SK-N-SH (cell line): Measurements from ENCODE around the gene SPATA31C1. TPM values are rescaled to one million over a fixed set of nuclear protein-coding genes. Genes with fewer than 3 reads are reported as not detected.

Experiments used
- CTCF ChIA-PET: fragments of 300-600, 350-600 bp; formaldehyde crosslinking; extraction: SDS; loops from one replicate; lab custom pipeline; 2021; lab: Yijun Ruan, JAX
- POLR2A ChIA-PET: fragments of 350-600 bp; sonication (Branson Sonifier 250); formaldehyde crosslinking; extraction: SDS; loops from one replicate; lab custom pipeline; 2020; ENCODE audit warnings: antibody characterized with exemption, inconsistent platforms; lab: Yijun Ruan, JAX
- DNase-seq: peaks from one replicate; pipeline ENCODE4 v3.0.0; 2012
- H2AFZ ChIP-seq: fragments of 200-600 bp; sonication (generic); 2 replicates; pipeline ENCODE4 v1.8.1; 2016; ENCODE audit warnings: antibody characterized with exemption, mild to moderate bottlenecking, low read depth
- H3F3A ChIP-seq: fragments of 200-600 bp; sonication (generic); replicated peaks from 2 replicates; pipeline ENCODE3; 2016; ENCODE audit warnings: antibody characterized with exemption, mild to moderate bottlenecking; ENCODE audit not compliant: insufficient read depth
- H3K27ac ChIP-seq, 2 experiments: fragments of 200-500 bp in 1 of 2; fragments of 200-600 bp in 1 of 2; sonication (Bioruptor generic) in 1 of 2; sonication (generic), shearing (Covaris generic) in 1 of 2; 2 replicates each; pipeline versions ENCODE4 v1.5.1 to v1.6.1; 2014 to 2016; ENCODE audit warnings: low read depth in 2 of 2, inconsistent platforms in 1 of 2, low read length in 1 of 2, mild to moderate bottlenecking in 1 of 2, mixed read lengths in 1 of 2
- H3K27me3 ChIP-seq: fragments of 200-600 bp; sonication (generic), shearing (Covaris generic); 2 replicates; pipeline ENCODE4 v1.6.1; 2016; ENCODE audit warnings: mixed run types; ENCODE audit not compliant: insufficient read depth
- H3K36me3 ChIP-seq, 2 experiments: fragments of 200-500 bp in 1 of 2; fragments of 200-600 bp in 1 of 2; sonication (Bioruptor generic) in 1 of 2; sonication (generic) in 1 of 2; replicated peaks in 1 of 2; 2 replicates each; pipeline versions ENCODE3 to v1.5.1; 2014 to 2016; ENCODE audit warnings: low read length in 1 of 2, mild to moderate bottlenecking in 1 of 2; ENCODE audit not compliant: insufficient read depth in 2 of 2, control insufficient read depth in 1 of 2
- H3K4me1 ChIP-seq, 2 experiments: fragments of 200-500 bp in 1 of 2; fragments of 200-600 bp in 1 of 2; sonication (Bioruptor generic) in 1 of 2; sonication (generic), shearing (Covaris generic) in 1 of 2; 2 replicates each; pipeline versions ENCODE4 v1.5.1 to v1.6.1; 2014 to 2016; ENCODE audit warnings: low read depth in 1 of 2, low read length in 1 of 2, mixed run types in 1 of 2; ENCODE audit not compliant: insufficient read depth in 2 of 2, control insufficient read depth in 1 of 2
- H3K4me2 ChIP-seq: fragments of 200-600 bp; sonication (generic), shearing (Covaris generic); 2 replicates; pipeline ENCODE4 v1.6.1; 2017; ENCODE audit warnings: mixed run types
- H3K4me3 ChIP-seq, 2 experiments: fragments of 200-500 bp in 1 of 2; fragments of 200-600 bp in 1 of 2; sonication (Bioruptor generic) in 1 of 2; sonication (generic), shearing (Covaris generic) in 1 of 2; 2 replicates each; pipeline versions ENCODE4 v1.5.1 to v1.8.1; 2014 to 2016; ENCODE audit warnings: low read depth in 2 of 2, inconsistent platforms in 1 of 2, low read length in 1 of 2, mild to moderate bottlenecking in 1 of 2, mixed read lengths in 1 of 2, moderate library complexity in 1 of 2
- H3K79me2 ChIP-seq: fragments of 200-600 bp; sonication (generic); 2 replicates; pipeline ENCODE4 v1.8.1; 2017; ENCODE audit warnings: mild to moderate bottlenecking; ENCODE audit not compliant: insufficient read depth
- H3K9ac ChIP-seq: fragments of 200-600 bp; sonication (generic); 2 replicates; pipeline ENCODE4 v1.6.1; 2017; ENCODE audit warnings: mixed run types
- H3K9me2 ChIP-seq: fragments of 200-600 bp; sonication (generic); 2 replicates; pipeline ENCODE4 v1.6.1; 2017; ENCODE audit warnings: mixed run types
- H3K9me3 ChIP-seq: fragments of 200-600 bp; sonication (generic); 2 replicates; pipeline ENCODE4 v1.6.1; 2017; ENCODE audit warnings: mixed run types, mild to moderate bottlenecking, moderate library complexity
- H4K20me1 ChIP-seq: fragments of 200-600 bp; sonication (generic); 2 replicates; pipeline ENCODE4 v1.6.1; 2017; ENCODE audit warnings: mild to moderate bottlenecking, mixed run types; ENCODE audit not compliant: insufficient read depth
- CTCF ChIP-seq: fragments of 200-600 bp; sonication (generic); IDR thresholded peaks from 2 replicates; pipeline ENCODE4 v1.6.1; 2017; ENCODE audit warnings: antibody characterized with exemption, mild to moderate bottlenecking, moderate library complexity
- FOXM1 ChIP-seq: IDR thresholded peaks from 2 replicates; pipeline ENCODE4 v1.4.0; 2012; ENCODE audit warnings: low read depth, mild to moderate bottlenecking
- IRF3 ChIP-seq: fragments of 150-350 bp; IDR thresholded peaks from 2 replicates; pipeline ENCODE4 v1.6.1; 2016; ENCODE audit warnings: mild to moderate bottlenecking, low read depth, low read length
- MXI1 ChIP-seq: IDR thresholded peaks from 2 replicates; pipeline ENCODE4 v1.6.1; 2012; ENCODE audit warnings: mild to moderate bottlenecking, low read depth, low read length, improper control_type of control experiment
- NFIC ChIP-seq: IDR thresholded peaks from 2 replicates; pipeline ENCODE4 v1.4.0; 2012; ENCODE audit warnings: borderline replicate concordance
- RAD21 ChIP-seq: IDR thresholded peaks from 2 replicates; pipeline ENCODE4 v1.6.1; 2012; ENCODE audit warnings: mild to moderate bottlenecking, low read length
- RXRA ChIP-seq: IDR thresholded peaks from 2 replicates; pipeline ENCODE4 v1.4.0; 2012; ENCODE audit warnings: low read depth, mild to moderate bottlenecking, borderline replicate concordance
- TCF12 ChIP-seq: IDR thresholded peaks from 2 replicates; pipeline ENCODE4 v1.4.0; 2012
- ZBTB33 ChIP-seq: IDR thresholded peaks from 2 replicates; pipeline ENCODE4 v1.4.0; 2012; ENCODE audit warnings: low read depth, borderline replicate concordance
- WGBS: methylation state at CpG from one replicate; pipeline ENCODE4 v1.1.6; 2017; ENCODE audit warnings: low lambda C conversion rate; 5-methylcytosine and 5-hydroxymethylcytosine counted together
- polyA plus RNA-seq, 3 experiments: library from polyadenylated mRNA; depleted of rRNA; stranded (reverse); fragments of >200 nt; gene quantifications; 2 replicates each; pipeline ENCODE4 v1.2.3, GENCODE V29; 2012
- TF ChIP-seq, protein P1 (sequence below): IDR thresholded peaks from 2 replicates; pipeline ENCODE4 v1.6.1; 2012; ENCODE audit warnings: mild to moderate bottlenecking, low read depth, low read length, moderate library complexity

Gene SPATA31C1
- polyA plus RNA-seq, 1 of the 3 experiments (the other 2 are of a cell fraction) = not detected

- H3F3A ChIP-seq = no peaks in the 10 kb centered on the region
- H3K4me3 ChIP-seq = no peak overlapping the region
- H3K36me3 ChIP-seq = no peaks in the 10 kb centered on the region
- H3K9me3 ChIP-seq = no peaks in the 10 kb centered on the region
- DNase-seq = no peak
- H3K79me2 ChIP-seq = no peaks in the 10 kb centered on the region
- no peak overlapping the region for H3K4me2 ChIP-seq
- WGBS = 70% methylated on average over 3 of the region's 6 CpGs
- H3K27ac ChIP-seq = no peak overlapping the region
- H4K20me1 ChIP-seq = no peaks in the 10 kb centered on the region
- H3K4me1 ChIP-seq = peaks cover 0 to 2% of the 10 kb centered on the region in 2 experiments; a peak in 1 of 4 replicates
- POLR2A ChIA-PET = no interaction called here
- CTCF ChIA-PET = no interaction called here
- no peak overlapping the region for H2AFZ ChIP-seq
- no peaks in the 10 kb centered on the region for H3K9me2 ChIP-seq
- no peak for TF ChIP-seq ZBTB33
- TF ChIP-seq RXRA = no peak
- TF ChIP-seq, all 33 proteins: peak for 0
- Histone ChIP-seq H3K9ac (no peak overlapping the region), H3K27me3 (no peaks in the 10 kb centered on the region)
Observed at GRCh38 chr9:87888501-87888900, 29.3 kb upstream of the SPATA31C1 start.

DNA sequence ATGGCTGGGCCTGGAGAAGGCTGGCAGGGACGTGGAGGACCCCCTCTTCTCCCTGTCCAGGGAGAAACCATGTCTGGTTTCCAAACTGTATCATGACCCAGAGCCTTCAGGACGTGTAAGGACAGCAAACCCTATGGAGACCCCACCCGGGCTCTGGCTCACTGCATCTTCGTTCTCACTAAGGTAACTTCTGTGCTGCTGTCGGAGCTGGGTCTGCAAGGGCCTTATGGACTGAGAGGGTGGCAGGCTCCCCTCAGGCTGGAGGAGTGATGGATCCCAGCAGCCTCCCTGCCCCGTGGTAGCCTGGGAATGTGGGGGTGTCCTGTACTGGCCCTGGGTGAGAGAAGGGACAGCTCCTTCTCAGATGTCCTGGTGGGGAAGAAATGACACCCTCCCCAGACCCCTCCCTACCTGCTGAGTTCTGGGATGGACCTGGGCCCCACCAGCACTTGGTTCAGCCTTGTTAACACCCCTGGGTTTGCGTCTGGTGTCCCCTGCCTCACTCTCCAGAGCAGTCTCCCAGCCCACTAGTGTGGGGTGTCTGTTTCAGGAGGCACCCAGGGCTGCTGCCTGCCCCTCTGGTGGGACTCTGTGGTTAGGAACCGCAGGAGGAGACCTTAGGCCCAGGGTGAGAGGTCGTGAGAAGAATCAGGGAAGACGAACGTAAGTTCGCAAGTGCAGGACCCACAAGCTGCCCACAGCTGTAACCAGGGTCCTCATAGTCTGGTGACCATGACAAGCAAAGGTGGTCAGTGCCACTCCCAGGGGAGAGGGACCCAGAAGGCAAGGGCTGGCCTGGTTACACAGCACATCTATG is 28.5 kb upstream of the SPATA31C1 start:
- Histone ChIP-seq H3K9me2 (no peaks in the 10 kb centered on the region), H3K79me2 (no peaks in the 10 kb centered on the region), H3F3A (no peaks in the 10 kb centered on the region), H3K9ac (no peak overlapping the region), H3K27ac (no peak overlapping the region), H3K27me3 (no peaks in the 10 kb centered on the region), H3K4me1 (peaks cover 0 to 2% of the 10 kb centered on the region in 2 experiments; a peak in 1 of 4 replicates), H2AFZ (no peak overlapping the region), H3K36me3 (no peaks in the 10 kb centered on the region), H4K20me1 (no peaks in the 10 kb centered on the region), H3K9me3 (no peaks in the 10 kb centered on the region), H3K4me2 (no peak overlapping the region), H3K4me3 (no peak overlapping the region)
- 52% methylated on average over 8 of the region's 12 CpGs for WGBS
- DNase-seq = no peak
- POLR2A ChIA-PET = no interaction called here
- TF ChIP-seq, protein P1, sequence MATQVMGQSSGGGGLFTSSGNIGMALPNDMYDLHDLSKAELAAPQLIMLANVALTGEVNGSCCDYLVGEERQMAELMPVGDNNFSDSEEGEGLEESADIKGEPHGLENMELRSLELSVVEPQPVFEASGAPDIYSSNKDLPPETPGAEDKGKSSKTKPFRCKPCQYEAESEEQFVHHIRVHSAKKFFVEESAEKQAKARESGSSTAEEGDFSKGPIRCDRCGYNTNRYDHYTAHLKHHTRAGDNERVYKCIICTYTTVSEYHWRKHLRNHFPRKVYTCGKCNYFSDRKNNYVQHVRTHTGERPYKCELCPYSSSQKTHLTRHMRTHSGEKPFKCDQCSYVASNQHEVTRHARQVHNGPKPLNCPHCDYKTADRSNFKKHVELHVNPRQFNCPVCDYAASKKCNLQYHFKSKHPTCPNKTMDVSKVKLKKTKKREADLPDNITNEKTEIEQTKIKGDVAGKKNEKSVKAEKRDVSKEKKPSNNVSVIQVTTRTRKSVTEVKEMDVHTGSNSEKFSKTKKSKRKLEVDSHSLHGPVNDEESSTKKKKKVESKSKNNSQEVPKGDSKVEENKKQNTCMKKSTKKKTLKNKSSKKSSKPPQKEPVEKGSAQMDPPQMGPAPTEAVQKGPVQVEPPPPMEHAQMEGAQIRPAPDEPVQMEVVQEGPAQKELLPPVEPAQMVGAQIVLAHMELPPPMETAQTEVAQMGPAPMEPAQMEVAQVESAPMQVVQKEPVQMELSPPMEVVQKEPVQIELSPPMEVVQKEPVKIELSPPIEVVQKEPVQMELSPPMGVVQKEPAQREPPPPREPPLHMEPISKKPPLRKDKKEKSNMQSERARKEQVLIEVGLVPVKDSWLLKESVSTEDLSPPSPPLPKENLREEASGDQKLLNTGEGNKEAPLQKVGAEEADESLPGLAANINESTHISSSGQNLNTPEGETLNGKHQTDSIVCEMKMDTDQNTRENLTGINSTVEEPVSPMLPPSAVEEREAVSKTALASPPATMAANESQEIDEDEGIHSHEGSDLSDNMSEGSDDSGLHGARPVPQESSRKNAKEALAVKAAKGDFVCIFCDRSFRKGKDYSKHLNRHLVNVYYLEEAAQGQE = no peak
- no peak for TF ChIP-seq MXI1
- no peak for TF ChIP-seq RAD21
- TF ChIP-seq NFIC = no peak
- no peak for TF ChIP-seq TCF12
- TF ChIP-seq IRF3 = no peak
- TF ChIP-seq CTCF = no peak
- TF ChIP-seq FOXM1 = no peak
- CTCF ChIA-PET = interaction anchor here (1.5 kb wide), 1 partner anchor 160 kb away, joined by 3 read pairs; no protein-coding TSS in a partner anchor
